ENCODE measurements around the gene FBXO22.

The FBXO22 gene

DNA sequence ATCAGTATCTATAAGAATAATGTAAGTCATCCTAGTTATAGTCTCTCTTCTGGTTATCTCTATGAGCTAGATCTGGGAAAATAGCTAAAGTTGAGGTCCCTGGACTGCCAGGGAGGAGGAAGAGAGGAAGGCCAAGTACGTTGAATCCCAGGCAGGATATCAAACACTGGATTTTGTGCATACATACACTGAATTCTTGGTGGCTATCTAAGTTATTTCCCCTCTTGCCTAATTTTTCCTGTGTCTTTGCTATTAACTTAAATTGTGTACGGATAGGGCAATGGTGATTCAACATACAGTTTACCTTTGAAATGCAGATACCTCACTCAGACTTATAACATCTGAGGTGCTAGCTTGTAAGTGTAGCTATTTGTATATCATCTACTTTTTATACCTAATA, 27.2 kb downstream of the FBXO22 start:
- Histone ChIP-seq H3K36me3 (ENCODE audit: control insufficient read depth in 2 of 2, insufficient read depth in 2 of 2, low read length in 2 of 2) (peaks cover 12 to 18% of the 10 kb centered on the region in 2 donors), H3K27ac (ENCODE audit: low read length) (no peak overlapping the region), H3K9me3 (ENCODE audit: control insufficient read depth in 2 of 2, low read length in 2 of 2) (no peaks in the 10 kb centered on the region), H3K27me3 (ENCODE audit: control insufficient read depth in 1 of 2, insufficient read depth in 2 of 2, low read length in 2 of 2) (no peaks in the 10 kb centered on the region), H3K9ac (ENCODE audit: low read length in 2 of 2) (no peak overlapping the region), H3K4me1 (ENCODE audit: control insufficient read depth, insufficient read depth, low read length) (no peaks in the 10 kb centered on the region), H3K4me3 (ENCODE audit: low read length in 2 of 2) (no peak overlapping the region)

DNA sequence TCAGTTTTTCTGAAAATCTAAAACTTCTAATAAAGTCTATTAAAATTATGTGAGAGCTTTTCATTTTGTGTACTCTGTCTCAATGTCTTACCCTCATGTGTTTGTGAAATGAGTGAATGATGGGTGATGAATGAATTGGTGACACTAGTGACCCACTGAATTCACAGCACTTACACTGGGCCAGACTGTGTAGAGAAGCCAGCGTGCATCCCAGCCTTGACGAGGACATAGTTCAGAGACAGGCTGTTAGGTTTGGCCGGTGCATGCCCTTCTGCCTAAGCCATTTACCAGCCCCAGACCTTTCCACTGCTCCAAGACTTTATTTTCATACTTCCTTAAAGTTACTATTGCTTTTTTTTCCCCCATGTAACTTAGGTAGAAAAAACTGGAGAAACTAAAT, 38.8 kb downstream of the FBXO22 start:
- Histone ChIP-seq H3K36me3 (ENCODE audit: control insufficient read depth in 2 of 2, insufficient read depth in 2 of 2, low read length in 2 of 2) (no peaks in the 10 kb centered on the region), H3K9me3 (ENCODE audit: control insufficient read depth in 2 of 2, low read length in 2 of 2) (no peaks in the 10 kb centered on the region), H3K27me3 (ENCODE audit: control insufficient read depth in 1 of 2, insufficient read depth in 2 of 2, low read length in 2 of 2) (no peaks in the 10 kb centered on the region), H3K4me3 (ENCODE audit: low read length in 2 of 2) (no peak overlapping the region), H3K9ac (ENCODE audit: low read length in 2 of 2) (no peak overlapping the region), H3K27ac (ENCODE audit: low read length) (no peak overlapping the region), H3K4me1 (ENCODE audit: control insufficient read depth, insufficient read depth, low read length) (no peaks in the 10 kb centered on the region)

- H3K4me1 ChIP-seq (ENCODE audit: control insufficient read depth, insufficient read depth, low read length), result no peaks in the 10 kb centered on the region
- H3K27ac ChIP-seq (ENCODE audit: low read length), result no peak overlapping the region
- H3K36me3 ChIP-seq (ENCODE audit: control insufficient read depth in 2 of 2, insufficient read depth in 2 of 2, low read length in 2 of 2), result no peaks in the 10 kb centered on the region
- H3K4me3 ChIP-seq (ENCODE audit: low read length in 2 of 2), result no peak overlapping the region
- no peak overlapping the region for H3K9ac ChIP-seq (ENCODE audit: low read length in 2 of 2)
- H3K9me3 ChIP-seq (ENCODE audit: control insufficient read depth in 2 of 2, low read length in 2 of 2), result no peaks in the 10 kb centered on the region
- H3K27me3 ChIP-seq (ENCODE audit: control insufficient read depth in 1 of 2, insufficient read depth in 2 of 2, low read length in 2 of 2), result no peaks in the 10 kb centered on the region
Observed at GRCh38 chr15:75943246-75943645, 39.6 kb downstream of the FBXO22 start.

DNA sequence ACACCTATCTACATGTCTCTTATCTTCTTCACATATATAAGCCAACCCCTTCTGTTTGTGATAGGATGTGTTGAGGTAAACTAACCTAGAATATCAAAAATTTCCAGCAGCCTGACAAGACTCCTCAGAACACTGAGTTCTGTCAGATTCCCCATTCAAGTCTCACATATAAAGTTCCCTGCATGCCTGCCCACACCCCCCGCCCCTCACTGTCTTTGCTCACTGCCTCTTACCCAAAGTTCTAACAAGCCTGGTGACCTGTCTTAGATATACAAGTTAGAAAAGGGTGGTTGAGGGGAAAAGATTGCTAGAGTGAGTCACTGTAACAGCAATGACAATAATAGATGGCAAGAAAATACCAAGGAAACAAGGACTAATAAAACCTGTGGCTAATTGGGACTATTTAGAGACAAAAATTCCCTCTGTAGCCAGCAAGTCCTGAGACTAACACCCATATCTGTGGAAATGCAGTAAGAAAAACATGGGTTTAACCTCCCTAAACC, 40.1 kb downstream of the FBXO22 start:
- Histone ChIP-seq H3K4me1 (ENCODE audit: control insufficient read depth, insufficient read depth, low read length) (no peaks in the 10 kb centered on the region), H3K9ac (ENCODE audit: low read length in 2 of 2) (no peak overlapping the region), H3K27me3 (ENCODE audit: control insufficient read depth in 1 of 2, insufficient read depth in 2 of 2, low read length in 2 of 2) (no peaks in the 10 kb centered on the region), H3K27ac (ENCODE audit: low read length) (no peak overlapping the region), H3K36me3 (ENCODE audit: control insufficient read depth in 2 of 2, insufficient read depth in 2 of 2, low read length in 2 of 2) (no peaks in the 10 kb centered on the region), H3K4me3 (ENCODE audit: low read length in 2 of 2) (no peak overlapping the region), H3K9me3 (ENCODE audit: control insufficient read depth in 2 of 2, low read length in 2 of 2) (no peaks in the 10 kb centered on the region)

GRCh38 chr15:75945953-75946352, 42.3 kb downstream of the FBXO22 start:
- no peak overlapping the region for H3K9ac ChIP-seq (ENCODE audit: low read length in 2 of 2)
- no peak overlapping the region for H3K4me3 ChIP-seq (ENCODE audit: low read length in 2 of 2)
- H3K27me3 ChIP-seq (ENCODE audit: control insufficient read depth in 1 of 2, insufficient read depth in 2 of 2, low read length in 2 of 2), result no peaks in the 10 kb centered on the region
- no peak overlapping the region for H3K27ac ChIP-seq (ENCODE audit: low read length)
- H3K4me1 ChIP-seq (ENCODE audit: control insufficient read depth, insufficient read depth, low read length), result no peaks in the 10 kb centered on the region
- H3K9me3 ChIP-seq (ENCODE audit: control insufficient read depth in 2 of 2, low read length in 2 of 2), result no peaks in the 10 kb centered on the region
- H3K36me3 ChIP-seq (ENCODE audit: control insufficient read depth in 2 of 2, insufficient read depth in 2 of 2, low read length in 2 of 2), result no peaks in the 10 kb centered on the region

- Histone ChIP-seq H3K9me3 (ENCODE audit: control insufficient read depth in 2 of 2, low read length in 2 of 2) (no peaks in the 10 kb centered on the region), H3K27ac (ENCODE audit: low read length) (no peak overlapping the region), H3K36me3 (ENCODE audit: control insufficient read depth in 2 of 2, insufficient read depth in 2 of 2, low read length in 2 of 2) (no peaks in the 10 kb centered on the region), H3K27me3 (ENCODE audit: control insufficient read depth in 1 of 2, insufficient read depth in 2 of 2, low read length in 2 of 2) (no peaks in the 10 kb centered on the region), H3K4me3 (ENCODE audit: low read length in 2 of 2) (no peak overlapping the region), H3K4me1 (ENCODE audit: control insufficient read depth, insufficient read depth, low read length) (no peaks in the 10 kb centered on the region), H3K9ac (ENCODE audit: low read length in 2 of 2) (no peak overlapping the region)
Observed at GRCh38 chr15:75947092-75947491, 43.4 kb downstream of the FBXO22 start.

- Histone ChIP-seq H3K27me3 (ENCODE audit: control insufficient read depth in 1 of 2, insufficient read depth in 2 of 2, low read length in 2 of 2) (no peaks in the 10 kb centered on the region), H3K9me3 (ENCODE audit: control insufficient read depth in 2 of 2, low read length in 2 of 2) (no peaks in the 10 kb centered on the region), H3K36me3 (ENCODE audit: control insufficient read depth in 2 of 2, insufficient read depth in 2 of 2, low read length in 2 of 2) (no peaks in the 10 kb centered on the region), H3K4me1 (ENCODE audit: control insufficient read depth, insufficient read depth, low read length) (no peaks in the 10 kb centered on the region), H3K9ac (ENCODE audit: low read length in 2 of 2) (no peak overlapping the region), H3K4me3 (ENCODE audit: low read length in 2 of 2) (no peak overlapping the region), H3K27ac (ENCODE audit: low read length) (no peak overlapping the region)
Observed at GRCh38 chr15:75948761-75949296, 45.2 kb downstream of the FBXO22 start.

- Histone ChIP-seq H3K4me3 (ENCODE audit: low read length in 2 of 2) (no peak overlapping the region), H3K9me3 (ENCODE audit: control insufficient read depth in 2 of 2, low read length in 2 of 2) (no peaks in the 10 kb centered on the region), H3K4me1 (ENCODE audit: control insufficient read depth, insufficient read depth, low read length) (no peaks in the 10 kb centered on the region), H3K27ac (ENCODE audit: low read length) (no peak overlapping the region), H3K9ac (ENCODE audit: low read length in 2 of 2) (no peak overlapping the region), H3K36me3 (ENCODE audit: control insufficient read depth in 2 of 2, insufficient read depth in 2 of 2, low read length in 2 of 2) (no peaks in the 10 kb centered on the region), H3K27me3 (ENCODE audit: control insufficient read depth in 1 of 2, insufficient read depth in 2 of 2, low read length in 2 of 2) (no peaks in the 10 kb centered on the region)
Observed at GRCh38 chr15:75952525-75952924, 48.8 kb downstream of the FBXO22 start.

GRCh38 chr15:75955720-75956119, 52.0 kb downstream of the FBXO22 start:
- H3K9me3 ChIP-seq (ENCODE audit: control insufficient read depth in 2 of 2, low read length in 2 of 2), result no peaks in the 10 kb centered on the region
- no peaks in the 10 kb centered on the region for H3K27me3 ChIP-seq (ENCODE audit: control insufficient read depth in 1 of 2, insufficient read depth in 2 of 2, low read length in 2 of 2)
- H3K4me1 ChIP-seq (ENCODE audit: control insufficient read depth, insufficient read depth, low read length), result no peaks in the 10 kb centered on the region
- H3K9ac ChIP-seq (ENCODE audit: low read length in 2 of 2), result no peak overlapping the region
- H3K27ac ChIP-seq (ENCODE audit: low read length), result no peak overlapping the region
- H3K36me3 ChIP-seq (ENCODE audit: control insufficient read depth in 2 of 2, insufficient read depth in 2 of 2, low read length in 2 of 2), result no peaks in the 10 kb centered on the region
- H3K4me3 ChIP-seq (ENCODE audit: low read length in 2 of 2), result no peak overlapping the region

GRCh38 chr15:75961331-75961730, 57.7 kb downstream of the FBXO22 start:
- no peaks in the 10 kb centered on the region for H3K9me3 ChIP-seq (ENCODE audit: control insufficient read depth in 2 of 2, low read length in 2 of 2)
- H3K4me1 ChIP-seq (ENCODE audit: control insufficient read depth, insufficient read depth, low read length), result no peaks in the 10 kb centered on the region
- no peak overlapping the region for H3K27ac ChIP-seq (ENCODE audit: low read length)
- no peak overlapping the region for H3K9ac ChIP-seq (ENCODE audit: low read length in 2 of 2)
- no peaks in the 10 kb centered on the region for H3K27me3 ChIP-seq (ENCODE audit: control insufficient read depth in 1 of 2, insufficient read depth in 2 of 2, low read length in 2 of 2)
- H3K4me3 ChIP-seq (ENCODE audit: low read length in 2 of 2), result no peak overlapping the region
- no peaks in the 10 kb centered on the region for H3K36me3 ChIP-seq (ENCODE audit: control insufficient read depth in 2 of 2, insufficient read depth in 2 of 2, low read length in 2 of 2)

GRCh38 chr15:75966073-75966472, 62.4 kb downstream of the FBXO22 start:
- H3K9ac ChIP-seq (ENCODE audit: low read length in 2 of 2), result no peak overlapping the region
- no peaks in the 10 kb centered on the region for H3K9me3 ChIP-seq (ENCODE audit: control insufficient read depth in 2 of 2, low read length in 2 of 2)

More at GRCh38 chr15:75966073-75966472, 62.4 kb downstream of the FBXO22 start:
- Histone ChIP-seq H3K27ac (ENCODE audit: low read length) (no peak overlapping the region), H3K36me3 (ENCODE audit: control insufficient read depth in 2 of 2, insufficient read depth in 2 of 2, low read length in 2 of 2) (no peaks in the 10 kb centered on the region), H3K27me3 (ENCODE audit: control insufficient read depth in 1 of 2, insufficient read depth in 2 of 2, low read length in 2 of 2) (no peaks in the 10 kb centered on the region), H3K4me3 (ENCODE audit: low read length in 2 of 2) (no peak overlapping the region), H3K4me1 (ENCODE audit: control insufficient read depth, insufficient read depth, low read length) (no peaks in the 10 kb centered on the region)
